HG03135 (cell line): ENCODE data around the gene ACYP1.

Source experiments
- ATAC-seq: cut with Tn5 transposase; IDR thresholded peaks from one replicate; pipeline ENCODE4 v1.9.1; 2021; ENCODE audit warnings: mild to moderate bottlenecking, moderate library complexity; ENCODE audit not compliant: unreplicated experiment

The ACYP1 gene

GRCh38 chr14:75063491-75064204 is at the start of gene ACYP1:
Gene ACYP1, minus strand, starts transcription at chr14:75064024. Its CDS starts 471 bp downstream, at chr14:75063553.
- ATAC-seq = peak; percentile 97

GRCh38 chr14:75109877-75110276 is 46.1 kb upstream of the ACYP1 start:
- ATAC-seq = no peak

GRCh38 chr14:75107186-75107585 is 43.4 kb upstream of the ACYP1 start:
- ATAC-seq = no peak

GRCh38 chr14:75101491-75101890 is 37.7 kb upstream of the ACYP1 start:
- no peak for ATAC-seq

- ATAC-seq = no peak
These were observed 34.9 kb upstream of the ACYP1 start for GRCh38 chr14:75098682-75099081.

GRCh38 chr14:75098212-75098611 is 34.4 kb upstream of the ACYP1 start:
- no peak for ATAC-seq

- no peak for ATAC-seq
These were observed 33.1 kb upstream of the ACYP1 start for GRCh38 chr14:75096959-75097358.

- no peak for ATAC-seq
These were observed 31.9 kb upstream of the ACYP1 start for GRCh38 chr14:75095690-75096089.

- no peak for ATAC-seq
These were observed 31.1 kb upstream of the ACYP1 start for GRCh38 chr14:75094896-75095295.

- ATAC-seq = no peak
These were observed 28.9 kb upstream of the ACYP1 start for GRCh38 chr14:75092698-75093097.

- ATAC-seq = no peak
These were observed 27.4 kb upstream of the ACYP1 start for GRCh38 chr14:75091251-75091650.

GRCh38 chr14:75090353-75090752 is 26.5 kb upstream of the ACYP1 start:
- ATAC-seq = no peak

GRCh38 chr14:75088566-75089373 is 24.9 kb upstream of the ACYP1 start:
- no peak for ATAC-seq

- ATAC-seq = no peak
These were observed 24.3 kb upstream of the ACYP1 start for GRCh38 chr14:75088153-75088552.

GRCh38 chr14:75084513-75084912 is 20.7 kb upstream of the ACYP1 start:
- no peak for ATAC-seq

- no peak for ATAC-seq
These were observed 19.4 kb upstream of the ACYP1 start for GRCh38 chr14:75083271-75083670.

GRCh38 chr14:75081660-75082229 is 17.9 kb upstream of the ACYP1 start:
- no peak for ATAC-seq

GRCh38 chr14:75079521-75079920 is 15.7 kb upstream of the ACYP1 start:
- ATAC-seq = no peak

GRCh38 chr14:75077794-75078193 is 14.0 kb upstream of the ACYP1 start:
- no peak for ATAC-seq

GRCh38 chr14:75070383-75070782 is 6.6 kb upstream of the ACYP1 start:
- ATAC-seq = no peak

GRCh38 chr14:75069811-75070145 is 6.0 kb upstream of the ACYP1 start:
- ATAC-seq = no peak
